NCI-H1436 (cell line): ENCODE results near the gene PACSIN1.

Source experiments
- DNase-seq: peaks from one replicate; lab custom pipeline; 2025; lab: John Stamatoyannopoulos, UW

The PACSIN1 gene

GRCh38 chr6:34562350-34562749 is 96.5 kb downstream of the PACSIN1 start:
- no peak for DNase-seq

- no peak for DNase-seq
Measured at GRCh38 chr6:34562861-34563512, 97.1 kb downstream of the PACSIN1 start.

- DNase-seq = no peak
Measured at GRCh38 chr6:34563513-34563870, 97.6 kb downstream of the PACSIN1 start.

- DNase-seq = no peak
Measured at GRCh38 chr6:34564181-34564580, 98.3 kb downstream of the PACSIN1 start.

- DNase-seq = no peak
Measured at GRCh38 chr6:34565722-34566137, 99.9 kb downstream of the PACSIN1 start.

- no peak for DNase-seq
Measured at GRCh38 chr6:34566830-34567546, 101.1 kb downstream of the PACSIN1 start.

- DNase-seq = no peak
Measured at GRCh38 chr6:34568341-34569201, 102.7 kb downstream of the PACSIN1 start.

- no peak for DNase-seq
Measured at GRCh38 chr6:34569361-34569973, 103.6 kb downstream of the PACSIN1 start.

- DNase-seq = peak; percentile 28
Measured at GRCh38 chr6:34570066-34570833, 104.4 kb downstream of the PACSIN1 start.

- no peak for DNase-seq
Measured at GRCh38 chr6:34571388-34571787, 105.5 kb downstream of the PACSIN1 start.

GRCh38 chr6:34572021-34572420 is 106.1 kb downstream of the PACSIN1 start:
- no peak for DNase-seq

GRCh38 chr6:34572585-34572984 is 106.7 kb downstream of the PACSIN1 start:
- no peak for DNase-seq

- no peak for DNase-seq
Measured at GRCh38 chr6:34573567-34574183, 107.8 kb downstream of the PACSIN1 start.

- DNase-seq = no peak
Measured at GRCh38 chr6:34574647-34575293, 108.9 kb downstream of the PACSIN1 start.

- no peak for DNase-seq
Measured at GRCh38 chr6:34575326-34575725, 109.5 kb downstream of the PACSIN1 start.

- no peak for DNase-seq
Measured at GRCh38 chr6:34576286-34576955, 110.5 kb downstream of the PACSIN1 start.

- DNase-seq = no peak
Measured at GRCh38 chr6:34578445-34579262, 112.8 kb downstream of the PACSIN1 start.

GRCh38 chr6:34580707-34581560 is 115.1 kb downstream of the PACSIN1 start:
- DNase-seq = no peak
